Panc1 (cell line): ENCODE data around the gene SMIM21.

Source experiments
- CTCF ChIP-seq: fragments of 450-650 bp; IDR thresholded peaks from 2 replicates; pipeline ENCODE4 v1.5.1; 2017; ENCODE audit warnings: mild to moderate bottlenecking
- POLR2AphosphoS5 ChIP-seq: IDR thresholded peaks from 2 replicates; pipeline ENCODE4 v1.6.1; 2012; ENCODE audit warnings: mild to moderate bottlenecking, low read depth, low read length, moderate library complexity
- SIN3A ChIP-seq: IDR thresholded peaks from 2 replicates; pipeline ENCODE4 v1.6.1; 2012; ENCODE audit warnings: low read depth, mild to moderate bottlenecking, low read length, moderate library complexity, borderline replicate concordance; ENCODE audit not compliant: insufficient read depth
- TCF7L2 ChIP-seq: IDR thresholded peaks from 2 replicates; pipeline ENCODE4 v1.6.1; 2011; ENCODE audit warnings: mild to moderate bottlenecking, low read depth, low read length, inconsistent platforms
- TF ChIP-seq, protein P1 (sequence below), 2 experiments: IDR thresholded peaks; 2 replicates each; pipeline ENCODE4 v1.6.1; 2011 to 2012; ENCODE audit warnings: low read depth in 2 of 2, control low read depth in 1 of 2, low read length in 1 of 2, mild to moderate bottlenecking in 1 of 2, moderate library complexity in 1 of 2; ENCODE audit not compliant: insufficient read depth in 1 of 2

DNA sequence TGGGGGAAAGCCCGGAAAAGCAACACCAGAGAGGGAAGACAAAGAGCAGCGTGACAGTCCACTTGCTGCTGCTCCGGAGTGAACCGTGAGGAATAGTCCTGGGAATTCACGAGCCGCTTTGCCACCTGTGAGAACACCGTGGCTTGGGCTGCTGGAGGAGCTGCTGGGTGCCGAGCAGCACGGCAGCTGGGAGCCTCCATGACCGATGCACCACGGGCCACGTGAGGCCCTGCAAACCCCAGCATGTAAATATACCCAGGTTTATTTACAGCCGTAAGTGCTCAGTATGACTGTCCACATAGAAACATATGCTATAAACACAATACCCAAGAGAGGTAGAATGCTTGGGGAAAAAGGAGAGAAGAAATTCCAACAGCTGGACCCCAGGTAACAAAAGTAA, 65.1 kb downstream of the SMIM21 start:
- TF ChIP-seq CTCF = no peak
- TF ChIP-seq, protein P1, sequence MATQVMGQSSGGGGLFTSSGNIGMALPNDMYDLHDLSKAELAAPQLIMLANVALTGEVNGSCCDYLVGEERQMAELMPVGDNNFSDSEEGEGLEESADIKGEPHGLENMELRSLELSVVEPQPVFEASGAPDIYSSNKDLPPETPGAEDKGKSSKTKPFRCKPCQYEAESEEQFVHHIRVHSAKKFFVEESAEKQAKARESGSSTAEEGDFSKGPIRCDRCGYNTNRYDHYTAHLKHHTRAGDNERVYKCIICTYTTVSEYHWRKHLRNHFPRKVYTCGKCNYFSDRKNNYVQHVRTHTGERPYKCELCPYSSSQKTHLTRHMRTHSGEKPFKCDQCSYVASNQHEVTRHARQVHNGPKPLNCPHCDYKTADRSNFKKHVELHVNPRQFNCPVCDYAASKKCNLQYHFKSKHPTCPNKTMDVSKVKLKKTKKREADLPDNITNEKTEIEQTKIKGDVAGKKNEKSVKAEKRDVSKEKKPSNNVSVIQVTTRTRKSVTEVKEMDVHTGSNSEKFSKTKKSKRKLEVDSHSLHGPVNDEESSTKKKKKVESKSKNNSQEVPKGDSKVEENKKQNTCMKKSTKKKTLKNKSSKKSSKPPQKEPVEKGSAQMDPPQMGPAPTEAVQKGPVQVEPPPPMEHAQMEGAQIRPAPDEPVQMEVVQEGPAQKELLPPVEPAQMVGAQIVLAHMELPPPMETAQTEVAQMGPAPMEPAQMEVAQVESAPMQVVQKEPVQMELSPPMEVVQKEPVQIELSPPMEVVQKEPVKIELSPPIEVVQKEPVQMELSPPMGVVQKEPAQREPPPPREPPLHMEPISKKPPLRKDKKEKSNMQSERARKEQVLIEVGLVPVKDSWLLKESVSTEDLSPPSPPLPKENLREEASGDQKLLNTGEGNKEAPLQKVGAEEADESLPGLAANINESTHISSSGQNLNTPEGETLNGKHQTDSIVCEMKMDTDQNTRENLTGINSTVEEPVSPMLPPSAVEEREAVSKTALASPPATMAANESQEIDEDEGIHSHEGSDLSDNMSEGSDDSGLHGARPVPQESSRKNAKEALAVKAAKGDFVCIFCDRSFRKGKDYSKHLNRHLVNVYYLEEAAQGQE (IDR thresholded peaks at IDR 0.05; ENCODE audit: insufficient read depth in 1 of 2, low read depth in 2 of 2, low read length in 1 of 2) = no peak
- TF ChIP-seq TCF7L2 = no peak
- no peak for TF ChIP-seq POLR2AphosphoS5
- TF ChIP-seq SIN3A = no peak
